GM21526 (cell line): ENCODE data around the gene DPYSL3.

ENCODE experiments used
- ATAC-seq: cut with Tn5 transposase; IDR thresholded peaks from one replicate; pipeline ENCODE4 v1.9.1; 2021; ENCODE audit warnings: moderate library complexity; ENCODE audit not compliant: unreplicated experiment, low FRiP score

The DPYSL3 gene

GRCh38 chr5:147479444-147479843 lies 30.4 kb downstream of the DPYSL3 start:
- ATAC-seq, result no peak

GRCh38 chr5:147474140-147474539 lies 35.7 kb downstream of the DPYSL3 start:
- no peak for ATAC-seq

- ATAC-seq, result no peak
Measured at GRCh38 chr5:147472664-147473475, 37.0 kb downstream of the DPYSL3 start.

- no peak for ATAC-seq
Measured at GRCh38 chr5:147467973-147468508, 41.8 kb downstream of the DPYSL3 start.

GRCh38 chr5:147466360-147466980 lies 43.4 kb downstream of the DPYSL3 start:
- no peak for ATAC-seq

- ATAC-seq, result no peak
Measured at GRCh38 chr5:147465747-147466146, 44.1 kb downstream of the DPYSL3 start.

- ATAC-seq, result no peak
Measured at GRCh38 chr5:147464211-147464610, 45.7 kb downstream of the DPYSL3 start.

GRCh38 chr5:147461915-147462314 lies 48.0 kb downstream of the DPYSL3 start:
- ATAC-seq, result no peak

- no peak for ATAC-seq
Measured at GRCh38 chr5:147460380-147460779, 49.5 kb downstream of the DPYSL3 start.

- ATAC-seq, result no peak
Measured at GRCh38 chr5:147458581-147458980, 51.3 kb downstream of the DPYSL3 start.

- no peak for ATAC-seq
Measured at GRCh38 chr5:147455822-147456450, 53.9 kb downstream of the DPYSL3 start.

GRCh38 chr5:147454996-147455677 lies 54.7 kb downstream of the DPYSL3 start:
- no peak for ATAC-seq

- peak; percentile 82 for ATAC-seq
Measured at GRCh38 chr5:147453875-147454814, 55.7 kb downstream of the DPYSL3 start.

- no peak for ATAC-seq
Measured at GRCh38 chr5:147452165-147452811, 57.6 kb downstream of the DPYSL3 start.

GRCh38 chr5:147451193-147451592 lies 58.7 kb downstream of the DPYSL3 start:
- no peak for ATAC-seq

- ATAC-seq, result no peak
Measured at GRCh38 chr5:147450606-147451005, 59.3 kb downstream of the DPYSL3 start.

GRCh38 chr5:147448766-147449165 lies 61.1 kb downstream of the DPYSL3 start:
- ATAC-seq, result no peak

- no peak for ATAC-seq
Measured at GRCh38 chr5:147446523-147446922, 63.3 kb downstream of the DPYSL3 start.

GRCh38 chr5:147445917-147446316 lies 64.0 kb downstream of the DPYSL3 start:
- no peak for ATAC-seq
